Measurements from ENCODE around the gene GRID2. TPM values are rescaled to one million over a fixed set of nuclear protein-coding genes. Genes with fewer than 3 reads are reported as not detected.

GRID2 gene
- total RNA-seq, 2 donors from 2014 or later = 27.3 to 40.4 TPM

GRCh38 chr4:92679149-92679548, 375.4 kb downstream of the GRID2 start:
- Mint-ChIP-seq H3K4me1 (peaks cover 2% of the 10 kb centered on the region), H3K9me3 (no peaks in the 10 kb centered on the region), H3K4me3 (no peak overlapping the region), H3K27ac (no peak overlapping the region), H3K36me3 (ENCODE audit: low read depth) (peaks cover 7% of the 10 kb centered on the region), H3K27me3 (ENCODE audit: insufficient read depth) (no peaks in the 10 kb centered on the region)
- DNase-seq = no peak
- no peaks in the 10 kb centered on the region for H3K9me3 ChIP-seq (ENCODE audit: control insufficient read depth, low read length)
- H3K9ac ChIP-seq (ENCODE audit: extremely low read depth, low read length, poor library complexity, severe bottlenecking) = no peak overlapping the region
- no peaks in the 10 kb centered on the region for H3K36me3 ChIP-seq (ENCODE audit: control insufficient read depth, insufficient read depth, low read length)
- H3K27ac ChIP-seq (ENCODE audit: low read depth, low read length) = no peak overlapping the region
- no peaks in the 10 kb centered on the region for H3K27me3 ChIP-seq (ENCODE audit: control insufficient read depth, insufficient read depth, low read length, poor library complexity, severe bottlenecking)
- WGBS, 2 experiments (ENCODE audit: insufficient coverage in 1 of 2, insufficient read length in 1 of 2) = 67% methylated on average over 1 of the region's 1 CpG; no CpG with 5 or more reads in 1 of the 2 experiments
- H3K4me1 ChIP-seq (ENCODE audit: control insufficient read depth, insufficient read depth, low read length) = no peaks in the 10 kb centered on the region
- TF ChIP-seq CTCF (conservative IDR thresholded peaks at IDR 0.05) = no peak
- no peak overlapping the region for H3K4me3 ChIP-seq (ENCODE audit: low read length)

GRCh38 chr4:92714640-92715039, 410.9 kb downstream of the GRID2 start:
- no peak for TF ChIP-seq CTCF (conservative IDR thresholded peaks at IDR 0.05)
- Mint-ChIP-seq H3K36me3 (ENCODE audit: low read depth) (peaks cover 18% of the 10 kb centered on the region), H3K4me1 (no peaks in the 10 kb centered on the region), H3K9me3 (peaks cover 5% of the 10 kb centered on the region), H3K27ac (no peak overlapping the region), H3K4me3 (no peak overlapping the region), H3K27me3 (ENCODE audit: insufficient read depth) (no peaks in the 10 kb centered on the region)
- no peaks in the 10 kb centered on the region for H3K36me3 ChIP-seq (ENCODE audit: control insufficient read depth, insufficient read depth, low read length)
- no peaks in the 10 kb centered on the region for H3K4me1 ChIP-seq (ENCODE audit: control insufficient read depth, insufficient read depth, low read length)
- no peak overlapping the region for H3K9ac ChIP-seq (ENCODE audit: extremely low read depth, low read length, poor library complexity, severe bottlenecking)
- DNase-seq = no peak
- H3K27me3 ChIP-seq (ENCODE audit: control insufficient read depth, insufficient read depth, low read length, poor library complexity, severe bottlenecking) = no peaks in the 10 kb centered on the region
- H3K9me3 ChIP-seq (ENCODE audit: control insufficient read depth, low read length) = peaks cover 6% of the 10 kb centered on the region
- no peak overlapping the region for H3K4me3 ChIP-seq (ENCODE audit: low read length)
- 92 to 97% methylated on average over 3 of the region's 3 CpGs for WGBS, 2 experiments (ENCODE audit: insufficient coverage in 1 of 2, insufficient read length in 1 of 2)
- H3K27ac ChIP-seq (ENCODE audit: low read depth, low read length) = no peak overlapping the region

GRCh38 chr4:92733231-92733630, 429.5 kb downstream of the GRID2 start:
- peak overlapping the region; percentile 39 for H3K4me3 ChIP-seq (ENCODE audit: low read length)
- Mint-ChIP-seq H3K27me3 (ENCODE audit: insufficient read depth) (no peaks in the 10 kb centered on the region), H3K4me1 (peaks cover 21% of the 10 kb centered on the region), H3K9me3 (no peaks in the 10 kb centered on the region), H3K36me3 (ENCODE audit: low read depth) (no peaks in the 10 kb centered on the region), H3K27ac (peak overlapping the region; percentile 78), H3K4me3 (no peak overlapping the region)
- H3K4me1 ChIP-seq (ENCODE audit: control insufficient read depth, insufficient read depth, low read length) = peaks cover 7% of the 10 kb centered on the region
- no peaks in the 10 kb centered on the region for H3K36me3 ChIP-seq (ENCODE audit: control insufficient read depth, insufficient read depth, low read length)
- no peaks in the 10 kb centered on the region for H3K27me3 ChIP-seq (ENCODE audit: control insufficient read depth, insufficient read depth, low read length, poor library complexity, severe bottlenecking)
- 68% methylated on average over 1 of the region's 1 CpG; no CpG with 5 or more reads in 1 of the 2 experiments for WGBS, 2 experiments (ENCODE audit: insufficient coverage in 1 of 2, insufficient read length in 1 of 2)
- no peaks in the 10 kb centered on the region for H3K9me3 ChIP-seq (ENCODE audit: control insufficient read depth, low read length)
- no peak overlapping the region for H3K27ac ChIP-seq (ENCODE audit: low read depth, low read length)
- DNase-seq = no peak
- H3K9ac ChIP-seq (ENCODE audit: extremely low read depth, low read length, poor library complexity, severe bottlenecking) = no peak overlapping the region
- TF ChIP-seq CTCF (conservative IDR thresholded peaks at IDR 0.05) = no peak
